Ramos (cell line): Measurements from ENCODE around the gene MROH2B.
"Not testable (repeated sequence)": the region's sequence is repeated elsewhere in the genome, so short reads cannot be mapped to it uniquely, and the experiment has no call there.

Experiments
- in situ Hi-C: fragments of 300-500 bp; cut with MboI; formaldehyde crosslinking; loops from one replicate; pipeline ENCODE4 v1.14.3; 2022; ENCODE audit warnings: low sequenced_read_pairs; ENCODE audit not compliant: unreplicated experiment

Gene MROH2B

DNA sequence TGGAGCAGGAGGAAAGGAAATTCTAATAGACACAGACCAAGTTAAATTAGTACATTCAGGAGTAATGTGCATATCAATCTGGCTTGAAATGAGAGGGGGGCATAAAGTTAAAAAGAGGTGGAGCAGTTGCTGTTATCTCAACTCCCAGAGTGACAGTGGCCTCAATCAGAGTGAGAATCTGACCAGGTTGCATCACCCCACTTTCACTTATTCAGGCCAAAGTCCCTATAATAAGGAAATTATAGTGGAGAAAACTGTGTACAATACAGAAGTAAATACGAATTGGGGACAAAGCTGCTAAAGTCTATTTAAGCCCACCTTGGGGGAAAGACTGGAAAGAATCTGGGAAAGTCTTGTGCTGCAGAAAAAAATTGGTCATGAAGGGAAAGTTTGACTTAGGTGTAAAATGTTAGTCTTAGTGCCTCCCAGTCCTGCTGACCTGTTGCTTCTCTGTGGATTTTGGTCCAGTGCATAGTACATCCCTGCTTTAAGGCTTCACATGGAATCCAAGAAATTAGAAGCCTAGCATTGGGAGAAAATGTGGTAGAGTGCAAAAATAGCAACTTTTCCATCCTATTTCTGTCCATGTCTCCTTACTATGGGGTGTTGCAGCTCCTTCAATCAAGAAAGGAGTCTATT, 27.9 kb downstream of the MROH2B start:
- in situ Hi-C loops, result no loop called here

- in situ Hi-C loops, result no loop called here
These were observed 38.2 kb downstream of the MROH2B start for GRCh38 chr5:41032973-41033372.

DNA sequence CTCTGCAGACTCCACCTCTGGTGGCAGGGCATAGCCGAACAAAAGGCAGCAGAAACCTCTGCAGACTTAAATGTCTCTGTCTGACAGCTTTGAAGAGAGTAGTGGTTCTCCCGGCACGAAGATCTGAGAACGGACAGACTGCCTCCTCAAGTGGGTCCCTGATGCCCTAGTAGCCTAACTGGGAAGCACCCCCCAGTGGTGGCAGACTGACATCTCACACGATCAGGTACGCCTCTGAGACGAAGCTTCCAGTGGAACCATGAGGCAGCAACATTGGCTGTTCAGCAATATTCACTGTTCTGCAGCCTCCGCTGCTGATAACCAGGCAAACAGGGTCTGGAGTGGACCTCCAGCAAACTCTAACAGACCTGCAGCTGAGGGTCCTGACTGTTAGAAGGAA, 48.5 kb downstream of the MROH2B start:
- in situ Hi-C loops, result not testable (repeated sequence)

DNA sequence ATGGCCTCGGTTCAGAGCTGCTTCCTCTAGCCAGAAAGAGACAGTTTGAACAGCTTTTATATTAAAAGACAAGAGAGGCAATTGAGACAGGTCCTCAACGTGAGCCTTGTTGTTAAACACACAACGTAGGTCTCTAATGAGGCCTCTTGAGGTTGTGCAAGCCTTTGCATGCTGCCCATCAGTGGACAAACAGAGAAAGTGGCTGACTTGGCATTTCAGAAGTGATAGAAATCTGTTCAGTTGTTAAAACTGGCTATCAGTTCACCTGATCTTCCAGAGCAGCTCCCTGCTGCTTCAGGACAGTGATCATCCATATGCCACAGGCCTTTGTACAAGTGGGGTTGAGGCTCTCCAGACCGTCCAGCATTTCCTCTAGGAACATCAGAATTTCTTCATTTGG, 58.8 kb downstream of the MROH2B start:
- in situ Hi-C loops, result no loop called here

GRCh38 chr5:41010572-41010971, 60.6 kb downstream of the MROH2B start:
- in situ Hi-C loops, result no loop called here

GRCh38 chr5:41009232-41009631, 61.9 kb downstream of the MROH2B start:
- in situ Hi-C loops, result no loop called here

DNA sequence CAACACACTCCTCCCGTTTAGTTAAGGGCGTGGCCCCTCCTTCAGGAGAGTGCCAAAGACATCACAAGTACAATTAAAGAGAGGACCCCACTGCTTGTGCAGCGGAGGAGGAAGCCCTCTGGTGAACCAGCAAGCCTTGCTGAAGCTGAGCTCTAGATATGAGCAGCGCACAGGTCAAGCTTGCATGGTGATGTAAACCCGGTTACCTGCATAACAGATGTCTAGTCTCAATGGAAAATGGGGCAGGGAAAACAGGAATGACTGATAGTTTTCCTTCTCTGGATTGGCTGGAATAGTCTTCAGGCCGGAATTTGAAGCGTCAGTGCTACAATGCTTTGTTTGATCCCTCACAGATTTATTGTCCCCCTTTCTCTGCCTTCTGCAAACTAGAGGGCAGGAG, 66.2 kb downstream of the MROH2B start:
- in situ Hi-C loops, result no loop called here

- in situ Hi-C loops, result no loop called here
These were observed 67.3 kb downstream of the MROH2B start for GRCh38 chr5:41003670-41004376.

- in situ Hi-C loops, result no loop called here
These were observed 71.2 kb downstream of the MROH2B start for GRCh38 chr5:40999966-41000365.

- in situ Hi-C loops, result no loop called here
These were observed 72.0 kb downstream of the MROH2B start for GRCh38 chr5:40999142-40999541.

DNA sequence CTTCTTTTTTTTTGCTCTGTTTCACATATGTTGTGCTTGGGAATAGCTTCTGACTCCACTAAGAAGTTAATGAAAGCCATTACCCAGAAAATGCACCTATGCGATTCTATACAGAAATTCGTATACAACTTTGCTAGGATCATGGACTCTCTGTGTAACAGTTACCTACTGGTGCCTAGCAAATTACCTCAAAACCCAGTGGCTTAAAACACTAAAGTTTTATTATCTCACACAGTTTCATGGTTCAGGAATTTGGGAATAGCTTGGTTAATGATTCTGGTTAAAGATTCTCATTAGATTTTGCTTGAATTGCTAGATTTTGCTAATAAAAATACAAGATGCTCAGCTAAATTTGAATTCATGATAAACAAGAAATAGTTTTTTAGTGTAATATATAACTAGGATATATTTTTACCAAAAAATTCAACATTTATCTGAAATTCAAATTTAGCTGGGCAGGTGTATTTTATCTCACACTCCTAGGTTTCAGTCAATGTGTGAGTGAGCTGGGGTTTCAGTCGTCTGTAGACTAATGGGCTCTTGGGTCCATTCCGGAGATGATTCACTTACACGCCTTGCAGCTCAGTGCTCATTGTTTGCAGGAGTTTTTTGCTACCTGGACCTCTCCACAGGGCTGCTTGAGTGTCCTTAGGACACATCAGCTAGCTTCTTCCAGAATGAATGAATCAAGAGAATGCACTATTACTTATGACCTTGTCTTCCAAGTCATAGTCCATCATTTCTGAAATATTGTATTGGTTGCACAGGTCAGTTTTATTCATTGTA, 75.1 kb downstream of the MROH2B start:
- in situ Hi-C loops, result no loop called here

DNA sequence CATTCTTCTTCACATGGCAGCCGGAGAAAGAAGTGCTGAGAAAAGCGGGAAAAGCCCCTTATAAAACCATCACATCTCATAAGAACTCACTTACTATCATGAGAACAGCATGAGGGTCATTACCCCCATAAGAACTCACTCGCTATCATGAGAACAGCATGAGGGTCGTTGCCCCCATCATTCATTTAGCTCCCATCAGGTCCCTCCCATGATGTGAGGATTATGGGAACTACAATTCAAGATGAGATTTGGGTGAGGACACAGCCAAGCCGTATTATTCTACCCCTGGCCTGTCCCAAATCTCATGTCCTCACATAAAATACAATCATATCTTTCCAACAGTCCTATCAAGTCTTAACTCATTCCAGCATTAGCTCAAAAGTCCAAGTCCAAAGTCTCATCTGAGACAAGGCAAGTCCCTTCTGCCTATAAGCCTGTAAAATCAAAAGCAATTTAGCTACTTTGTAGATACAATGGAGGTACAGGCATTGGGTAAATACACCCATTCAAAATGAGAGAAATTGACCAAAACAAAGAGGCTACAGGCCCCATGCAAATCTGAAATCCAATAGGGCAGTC, 79.1 kb downstream of the MROH2B start:
- in situ Hi-C loops, result no loop called here

GRCh38 chr5:40991168-40991980, 79.8 kb downstream of the MROH2B start:
- in situ Hi-C loops, result no loop called here

DNA sequence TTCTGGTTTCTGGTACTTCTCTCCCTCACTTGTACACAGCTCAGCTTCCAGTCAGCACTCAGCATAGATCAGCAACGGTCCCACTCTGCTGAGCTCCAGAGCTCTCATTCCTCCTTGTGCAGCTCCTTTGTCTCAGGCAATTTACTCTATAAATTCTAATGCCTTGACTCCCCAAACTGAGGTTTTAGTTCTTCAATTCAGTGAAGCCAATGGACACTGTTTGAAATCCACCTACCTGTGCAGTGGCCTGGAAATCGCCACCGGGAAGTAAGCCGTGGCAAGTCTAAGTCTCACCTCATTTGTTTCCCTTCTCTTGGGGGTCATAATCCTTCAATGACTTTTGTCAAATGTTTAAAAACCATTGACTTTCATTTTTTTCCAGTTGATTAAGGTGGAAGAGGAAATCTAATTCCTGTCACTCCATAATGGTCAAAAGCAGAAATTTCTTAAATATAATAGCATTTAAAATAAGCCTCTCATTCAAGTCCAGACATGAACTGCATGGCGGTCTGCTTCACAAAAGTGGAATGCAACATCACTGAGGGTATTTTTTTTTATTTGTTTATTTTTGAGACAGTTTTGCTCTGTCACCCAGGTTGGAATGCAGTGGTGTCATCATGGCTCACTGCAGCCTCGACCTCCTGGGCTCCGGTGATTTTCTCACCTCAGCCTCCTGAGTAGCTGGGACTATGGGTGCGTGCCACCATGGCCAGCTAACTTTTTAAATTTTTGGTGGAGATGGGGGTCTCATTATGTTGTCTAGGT, 82.2 kb downstream of the MROH2B start:
- in situ Hi-C loops, result no loop called here

GRCh38 chr5:40987349-40987748, 83.8 kb downstream of the MROH2B start:
- in situ Hi-C loops, result no loop called here

GRCh38 chr5:40986666-40987065, 84.5 kb downstream of the MROH2B start:
- in situ Hi-C loops, result no loop called here

DNA sequence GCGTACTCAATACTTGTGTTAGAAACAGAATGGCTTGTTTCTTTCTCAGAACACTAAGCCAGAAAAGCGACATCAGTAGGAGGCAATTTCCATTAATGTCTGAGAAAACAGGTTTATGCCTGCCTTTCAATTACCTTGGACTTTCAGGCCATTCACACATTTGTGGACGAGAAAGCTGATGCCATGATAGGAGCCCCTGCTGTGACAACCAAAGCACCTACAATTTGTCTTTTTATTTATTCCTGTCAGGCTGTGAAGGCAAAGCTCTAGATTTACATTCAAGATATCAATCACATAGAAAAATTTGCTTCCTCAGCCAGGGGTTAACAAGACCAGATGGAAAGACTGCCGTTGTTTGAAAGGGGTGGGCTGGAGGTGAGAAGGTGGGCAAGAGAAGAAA, 85.6 kb downstream of the MROH2B start:
- in situ Hi-C loops, result no loop called here

DNA sequence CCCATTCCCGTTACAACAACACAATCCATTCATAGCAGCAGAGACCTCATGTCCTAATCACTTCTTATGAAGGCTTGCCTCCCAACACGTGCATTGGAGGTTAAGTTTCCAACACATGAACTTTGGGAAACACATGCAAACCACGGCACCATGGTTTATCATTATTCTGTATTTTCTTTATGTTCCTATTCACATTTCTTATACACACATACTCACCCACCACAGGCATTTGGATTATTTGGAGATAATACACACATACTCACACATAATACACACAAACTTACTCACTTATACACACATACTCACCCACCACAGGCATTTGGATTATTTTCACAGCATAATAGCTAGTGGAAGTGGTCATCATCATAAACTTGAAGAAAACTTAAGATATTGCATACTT, 86.3 kb downstream of the MROH2B start:
- in situ Hi-C loops, result no loop called here

DNA sequence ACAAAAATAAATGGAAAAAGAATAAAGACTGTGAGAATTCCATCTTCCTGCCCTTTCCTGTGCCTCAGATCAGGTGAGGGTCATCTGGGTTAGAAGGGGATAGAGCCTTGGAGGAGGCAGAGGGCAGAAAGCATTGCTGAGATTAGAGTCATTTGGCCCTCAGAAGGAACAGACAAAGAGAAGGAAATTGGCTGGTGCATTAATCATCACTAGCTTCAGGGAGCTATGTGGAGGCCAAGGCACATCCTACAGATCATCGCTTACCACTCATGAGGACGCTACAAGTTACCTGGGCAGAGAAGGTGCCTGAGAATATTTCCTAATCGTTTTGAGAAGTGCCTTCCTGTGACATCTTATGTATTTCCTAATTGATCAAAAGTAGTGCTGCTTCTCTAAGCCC, 87.4 kb downstream of the MROH2B start:
- in situ Hi-C loops, result no loop called here
